Measurements from ENCODE around the gene BBS2.

BBS2 gene

DNA sequence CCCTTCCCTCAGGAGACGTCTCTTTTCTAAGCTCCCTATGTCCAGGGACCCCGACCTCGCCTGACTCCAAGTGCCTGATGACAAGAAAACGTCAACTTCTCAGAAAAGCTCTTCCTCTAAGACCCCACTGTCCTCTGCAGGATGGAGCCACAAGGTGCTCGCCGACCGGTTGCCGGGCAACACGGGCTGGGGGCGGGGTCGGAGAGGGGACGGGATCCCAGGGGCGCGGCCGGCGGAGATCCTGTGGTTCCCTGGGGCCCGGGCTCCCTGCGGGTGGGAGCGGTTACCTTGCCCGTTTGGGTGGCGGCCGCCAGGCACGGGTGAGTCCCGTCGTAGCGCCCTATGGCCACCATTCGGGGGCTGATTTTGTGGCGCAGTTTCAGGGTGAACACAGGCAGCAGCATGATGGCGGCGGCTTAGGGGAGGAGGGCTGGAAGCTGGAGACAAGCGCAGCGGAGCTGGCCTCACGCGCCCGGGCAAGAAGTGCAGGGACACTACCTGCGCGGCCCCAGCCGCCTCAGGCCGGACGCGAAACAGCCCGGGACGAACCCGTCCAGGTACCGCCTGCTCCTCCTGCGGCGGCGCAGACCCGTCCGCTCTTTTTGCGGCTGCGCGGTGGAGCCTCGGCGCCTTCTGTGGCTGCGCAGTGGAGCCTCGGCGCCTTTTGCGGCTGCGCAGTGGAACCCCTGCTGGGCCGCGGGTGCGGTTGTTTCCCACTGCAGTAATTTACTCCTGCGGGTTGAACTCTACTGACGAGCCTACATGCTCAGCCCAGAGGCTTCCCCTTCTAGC lies at the start of gene BBS2 (continued):
- peak; percentile 69; the same call in 1 of the 2 replicates for TF ChIP-seq ZNF501 (tag by site-specific recombination; IDR thresholded peaks at IDR 0.05)
- TF ChIP-seq, protein P1, sequence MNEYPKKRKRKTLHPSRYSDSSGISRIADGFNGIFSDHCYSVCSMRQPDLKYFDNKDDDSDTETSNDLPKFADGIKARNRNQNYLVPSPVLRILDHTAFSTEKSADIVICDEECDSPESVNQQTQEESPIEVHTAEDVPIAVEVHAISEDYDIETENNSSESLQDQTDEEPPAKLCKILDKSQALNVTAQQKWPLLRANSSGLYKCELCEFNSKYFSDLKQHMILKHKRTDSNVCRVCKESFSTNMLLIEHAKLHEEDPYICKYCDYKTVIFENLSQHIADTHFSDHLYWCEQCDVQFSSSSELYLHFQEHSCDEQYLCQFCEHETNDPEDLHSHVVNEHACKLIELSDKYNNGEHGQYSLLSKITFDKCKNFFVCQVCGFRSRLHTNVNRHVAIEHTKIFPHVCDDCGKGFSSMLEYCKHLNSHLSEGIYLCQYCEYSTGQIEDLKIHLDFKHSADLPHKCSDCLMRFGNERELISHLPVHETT (tag by site-specific recombination; IDR thresholded peaks at IDR 0.05) = no peak
- no peak for TF ChIP-seq EGR2 (tag by site-specific recombination; IDR thresholded peaks at IDR 0.05; ENCODE audit: low read depth)
- TF ChIP-seq ZSCAN30 (tag by site-specific recombination; IDR thresholded peaks at IDR 0.05) = 0 out of 2 replicates have a peak, but pooled peaks have one; percentile 23
- TF ChIP-seq, protein P2, sequence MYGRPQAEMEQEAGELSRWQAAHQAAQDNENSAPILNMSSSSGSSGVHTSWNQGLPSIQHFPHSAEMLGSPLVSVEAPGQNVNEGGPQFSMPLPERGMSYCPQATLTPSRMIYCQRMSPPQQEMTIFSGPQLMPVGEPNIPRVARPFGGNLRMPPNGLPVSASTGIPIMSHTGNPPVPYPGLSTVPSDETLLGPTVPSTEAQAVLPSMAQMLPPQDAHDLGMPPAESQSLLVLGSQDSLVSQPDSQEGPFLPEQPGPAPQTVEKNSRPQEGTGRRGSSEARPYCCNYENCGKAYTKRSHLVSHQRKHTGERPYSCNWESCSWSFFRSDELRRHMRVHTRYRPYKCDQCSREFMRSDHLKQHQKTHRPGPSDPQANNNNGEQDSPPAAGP (tag by site-specific recombination; IDR thresholded peaks at IDR 0.05) = peak; percentile 58; the same call in 1 of the 2 replicates
- TF ChIP-seq ZNF366 (tag by site-specific recombination; conservative IDR thresholded peaks at IDR 0.05) = no peak
- 0 out of 2 replicates have a peak, but pooled peaks have one; percentile 39 for TF ChIP-seq GLIS2 (tag by site-specific recombination; IDR thresholded peaks at IDR 0.05)
- no peak for TF ChIP-seq ZNF19 (tag by site-specific recombination; IDR thresholded peaks at IDR 0.05; ENCODE audit: low read depth)
- TF ChIP-seq, protein P3, sequence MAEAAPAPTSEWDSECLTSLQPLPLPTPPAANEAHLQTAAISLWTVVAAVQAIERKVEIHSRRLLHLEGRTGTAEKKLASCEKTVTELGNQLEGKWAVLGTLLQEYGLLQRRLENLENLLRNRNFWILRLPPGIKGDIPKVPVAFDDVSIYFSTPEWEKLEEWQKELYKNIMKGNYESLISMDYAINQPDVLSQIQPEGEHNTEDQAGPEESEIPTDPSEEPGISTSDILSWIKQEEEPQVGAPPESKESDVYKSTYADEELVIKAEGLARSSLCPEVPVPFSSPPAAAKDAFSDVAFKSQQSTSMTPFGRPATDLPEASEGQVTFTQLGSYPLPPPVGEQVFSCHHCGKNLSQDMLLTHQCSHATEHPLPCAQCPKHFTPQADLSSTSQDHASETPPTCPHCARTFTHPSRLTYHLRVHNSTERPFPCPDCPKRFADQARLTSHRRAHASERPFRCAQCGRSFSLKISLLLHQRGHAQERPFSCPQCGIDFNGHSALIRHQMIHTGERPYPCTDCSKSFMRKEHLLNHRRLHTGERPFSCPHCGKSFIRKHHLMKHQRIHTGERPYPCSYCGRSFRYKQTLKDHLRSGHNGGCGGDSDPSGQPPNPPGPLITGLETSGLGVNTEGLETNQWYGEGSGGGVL (tag by site-specific recombination; IDR thresholded peaks at IDR 0.05) = no peak
- TF ChIP-seq, protein P4, sequence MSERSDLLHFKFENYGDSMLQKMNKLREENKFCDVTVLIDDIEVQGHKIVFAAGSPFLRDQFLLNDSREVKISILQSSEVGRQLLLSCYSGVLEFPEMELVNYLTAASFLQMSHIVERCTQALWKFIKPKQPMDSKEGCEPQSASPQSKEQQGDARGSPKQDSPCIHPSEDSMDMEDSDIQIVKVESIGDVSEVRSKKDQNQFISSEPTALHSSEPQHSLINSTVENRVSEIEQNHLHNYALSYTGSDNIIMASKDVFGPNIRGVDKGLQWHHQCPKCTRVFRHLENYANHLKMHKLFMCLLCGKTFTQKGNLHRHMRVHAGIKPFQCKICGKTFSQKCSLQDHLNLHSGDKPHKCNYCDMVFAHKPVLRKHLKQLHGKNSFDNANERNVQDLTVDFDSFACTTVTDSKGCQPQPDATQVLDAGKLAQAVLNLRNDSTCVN (tag by site-specific recombination; optimal IDR thresholded peaks at IDR 0.05) = peak; percentile 86
- no peak for TF ChIP-seq ZNF426 (tag by site-specific recombination; IDR thresholded peaks at IDR 0.05)
- peak; percentile 89 for TF ChIP-seq ZNF423 (tag by site-specific recombination; IDR thresholded peaks at IDR 0.05)
- TF ChIP-seq, protein P5, sequence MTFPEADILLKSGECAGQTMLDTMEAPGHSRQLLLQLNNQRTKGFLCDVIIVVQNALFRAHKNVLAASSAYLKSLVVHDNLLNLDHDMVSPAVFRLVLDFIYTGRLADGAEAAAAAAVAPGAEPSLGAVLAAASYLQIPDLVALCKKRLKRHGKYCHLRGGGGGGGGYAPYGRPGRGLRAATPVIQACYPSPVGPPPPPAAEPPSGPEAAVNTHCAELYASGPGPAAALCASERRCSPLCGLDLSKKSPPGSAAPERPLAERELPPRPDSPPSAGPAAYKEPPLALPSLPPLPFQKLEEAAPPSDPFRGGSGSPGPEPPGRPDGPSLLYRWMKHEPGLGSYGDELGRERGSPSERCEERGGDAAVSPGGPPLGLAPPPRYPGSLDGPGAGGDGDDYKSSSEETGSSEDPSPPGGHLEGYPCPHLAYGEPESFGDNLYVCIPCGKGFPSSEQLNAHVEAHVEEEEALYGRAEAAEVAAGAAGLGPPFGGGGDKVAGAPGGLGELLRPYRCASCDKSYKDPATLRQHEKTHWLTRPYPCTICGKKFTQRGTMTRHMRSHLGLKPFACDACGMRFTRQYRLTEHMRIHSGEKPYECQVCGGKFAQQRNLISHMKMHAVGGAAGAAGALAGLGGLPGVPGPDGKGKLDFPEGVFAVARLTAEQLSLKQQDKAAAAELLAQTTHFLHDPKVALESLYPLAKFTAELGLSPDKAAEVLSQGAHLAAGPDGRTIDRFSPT (tag by site-specific recombination; IDR thresholded peaks at IDR 0.05) = no peak
- peak; percentile 17; the same call in 1 of the 2 replicates for TF ChIP-seq ZNF629 (tag by site-specific recombination; IDR thresholded peaks at IDR 0.05)
- peak; percentile 58 for TF ChIP-seq ZEB2 (tag by site-specific recombination; IDR thresholded peaks at IDR 0.05)
- TF ChIP-seq ZNF302 (tag by site-specific recombination; IDR thresholded peaks at IDR 0.05; ENCODE audit: low read depth) = no peak
- peak; percentile 32; the same call in 1 of the 2 replicates for TF ChIP-seq WT1 (tag by site-specific recombination; IDR thresholded peaks at IDR 0.05)
- TF ChIP-seq ZNF221 (tag by site-specific recombination; IDR thresholded peaks at IDR 0.05; ENCODE audit: borderline replicate concordance) = no peak
- no peak for TF ChIP-seq ZNF292 (tag by site-specific recombination; IDR thresholded peaks at IDR 0.05; ENCODE audit: borderline replicate concordance, low read depth)
- no peak for TF ChIP-seq ZNF133 (tag by site-specific recombination; IDR thresholded peaks at IDR 0.05)
- TF ChIP-seq KLF7 (tag by site-specific recombination; IDR thresholded peaks at IDR 0.05; ENCODE audit: borderline replicate concordance) = peak; percentile 32; the same call in 1 of the 2 replicates
- TF ChIP-seq, protein P6, sequence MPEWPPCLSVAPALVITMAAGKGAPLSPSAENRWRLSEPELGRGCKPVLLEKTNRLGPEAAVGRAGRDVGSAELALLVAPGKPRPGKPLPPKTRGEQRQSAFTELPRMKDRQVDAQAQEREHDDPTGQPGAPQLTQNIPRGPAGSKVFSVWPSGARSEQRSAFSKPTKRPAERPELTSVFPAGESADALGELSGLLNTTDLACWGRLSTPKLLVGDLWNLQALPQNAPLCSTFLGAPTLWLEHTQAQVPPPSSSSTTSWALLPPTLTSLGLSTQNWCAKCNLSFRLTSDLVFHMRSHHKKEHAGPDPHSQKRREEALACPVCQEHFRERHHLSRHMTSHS (tag by site-specific recombination; IDR thresholded peaks at IDR 0.05) = no peak
- TF ChIP-seq ZNF785 (tag by site-specific recombination; IDR thresholded peaks at IDR 0.05) = no peak
- TF ChIP-seq YY1 (tag by site-specific recombination; IDR thresholded peaks at IDR 0.05) = peak; percentile 55; the same call in 1 of the 2 replicates
- TF ChIP-seq ZNF24 (tag by site-specific recombination; IDR thresholded peaks at IDR 0.05) = peak; percentile 48; the same call in 1 of the 2 replicates
- no peak for TF ChIP-seq ZNF140 (tag by site-specific recombination; IDR thresholded peaks at IDR 0.05)
- TF ChIP-seq ZNF114 (tag by site-specific recombination; IDR thresholded peaks at IDR 0.05) = no peak
- TF ChIP-seq ZNF510 (tag by site-specific recombination; IDR thresholded peaks at IDR 0.05; ENCODE audit: insufficient replicate concordance) = no peak
- peak; percentile 30 for TF ChIP-seq SP3 (tag by site-specific recombination; IDR thresholded peaks at IDR 0.05)
- no peak for TF ChIP-seq SETDB1 (IDR thresholded peaks at IDR 0.05; ENCODE audit: insufficient read length, low read length)
- no peak for TF ChIP-seq ZBTB21 (tag by site-specific recombination; IDR thresholded peaks at IDR 0.05)
- no peak for TF ChIP-seq ZNF416 (tag by site-specific recombination; IDR thresholded peaks at IDR 0.05)
